WTC11 (cell line): Measurements from ENCODE around the gene MYO18A.

ENCODE experiments used
- CBFB ChIP-seq: sonication (generic); formaldehyde crosslinking; IDR thresholded peaks from 2 replicates; pipeline ENCODE4 v1.8.1; 2022; ENCODE audit warnings: mild to moderate bottlenecking, low read depth, missing genetic modification reagents
- CREM ChIP-seq: sonication (generic); formaldehyde crosslinking; IDR thresholded peaks from 2 replicates; pipeline ENCODE4 v1.8.1; 2022; ENCODE audit warnings: mild to moderate bottlenecking, missing genetic modification reagents, moderate library complexity
- E2F5 ChIP-seq: sonication (generic); formaldehyde crosslinking; IDR thresholded peaks from 2 replicates; pipeline ENCODE4 v1.8.1; 2022; ENCODE audit warnings: mild to moderate bottlenecking, moderate library complexity, missing genetic modification reagents
- ETV6 ChIP-seq: sonication (generic); formaldehyde crosslinking; IDR thresholded peaks from 2 replicates; pipeline ENCODE4 v1.8.1; 2022; ENCODE audit warnings: mild to moderate bottlenecking, missing genetic modification reagents
- GABPB1 ChIP-seq: sonication (generic); formaldehyde crosslinking; IDR thresholded peaks from 2 replicates; pipeline ENCODE4 v1.8.1; 2023; ENCODE audit warnings: mild to moderate bottlenecking, missing genetic modification reagents
- IRF2 ChIP-seq: sonication (generic); formaldehyde crosslinking; IDR thresholded peaks from 2 replicates; pipeline ENCODE4 v1.8.0; 2022; ENCODE audit warnings: low read depth, missing genetic modification reagents, borderline replicate concordance
- JUN ChIP-seq: sonication (generic); formaldehyde crosslinking; IDR thresholded peaks from 2 replicates; pipeline ENCODE4 v1.8.0; 2023; ENCODE audit warnings: mild to moderate bottlenecking, missing genetic modification reagents
- MAX ChIP-seq: sonication (generic); formaldehyde crosslinking; IDR thresholded peaks from 2 replicates; pipeline ENCODE4 v1.8.0; 2022; ENCODE audit warnings: mild to moderate bottlenecking, missing genetic modification reagents
- PREB ChIP-seq: sonication (generic); formaldehyde crosslinking; IDR thresholded peaks from 2 replicates; pipeline ENCODE4 v1.8.1; 2022; ENCODE audit warnings: mild to moderate bottlenecking, missing genetic modification reagents, moderate library complexity, borderline replicate concordance
- SP1 ChIP-seq: sonication (generic); formaldehyde crosslinking; conservative IDR thresholded peaks from 2 replicates; pipeline ENCODE4 v1.8.1; 2022; ENCODE audit warnings: missing genetic modification reagents
- TF ChIP-seq, protein P1 (sequence below): fragments of 200-600 bp; IDR thresholded peaks from 2 replicates; pipeline ENCODE4 v1.8.0; 2022; ENCODE audit warnings: antibody characterized with exemption
- TF ChIP-seq, protein P2 (sequence below): sonication (generic); formaldehyde crosslinking; IDR thresholded peaks from 2 replicates; pipeline ENCODE4 v1.8.1; 2023; ENCODE audit warnings: mild to moderate bottlenecking, moderate library complexity, missing genetic modification reagents
- TF ChIP-seq, protein P3 (sequence below): sonication (generic); formaldehyde crosslinking; conservative IDR thresholded peaks from 2 replicates; pipeline ENCODE4 v1.8.1; 2023; ENCODE audit warnings: mild to moderate bottlenecking, low read depth, missing genetic modification reagents, moderate library complexity

DNA sequence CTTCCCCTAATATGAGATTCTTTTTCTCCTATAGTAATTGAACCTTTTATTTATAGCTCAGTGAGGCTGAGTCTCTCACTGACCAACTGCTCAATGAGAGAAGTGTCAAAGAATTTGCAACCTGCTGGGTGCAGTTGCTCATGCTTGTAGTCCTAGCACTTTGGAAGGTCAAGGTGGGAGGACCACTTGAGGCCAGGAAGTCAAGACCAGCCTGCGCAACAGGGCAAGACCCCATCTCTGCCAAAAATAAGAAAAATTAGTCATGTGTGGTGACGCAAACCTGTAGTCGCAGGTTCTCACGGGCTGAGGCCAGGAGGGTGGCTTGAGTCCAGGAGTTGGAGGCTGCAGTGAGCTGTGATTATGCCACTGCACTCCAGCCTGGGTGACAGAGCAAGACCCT is 35.5 kb upstream of the MYO18A start:
- TF ChIP-seq E2F5 (CRISPR knock-in tag) (no peak), ETV6 (CRISPR knock-in tag) (no peak), PREB (CRISPR knock-in tag) (no peak), SP1 (CRISPR knock-in tag) (no peak), IRF2 (CRISPR knock-in tag) (no peak), MAX (no peak), CREM (CRISPR knock-in tag) (no peak), CBFB (CRISPR knock-in tag) (no peak), GABPB1 (no peak), JUN (no peak)
- TF ChIP-seq, protein P1, sequence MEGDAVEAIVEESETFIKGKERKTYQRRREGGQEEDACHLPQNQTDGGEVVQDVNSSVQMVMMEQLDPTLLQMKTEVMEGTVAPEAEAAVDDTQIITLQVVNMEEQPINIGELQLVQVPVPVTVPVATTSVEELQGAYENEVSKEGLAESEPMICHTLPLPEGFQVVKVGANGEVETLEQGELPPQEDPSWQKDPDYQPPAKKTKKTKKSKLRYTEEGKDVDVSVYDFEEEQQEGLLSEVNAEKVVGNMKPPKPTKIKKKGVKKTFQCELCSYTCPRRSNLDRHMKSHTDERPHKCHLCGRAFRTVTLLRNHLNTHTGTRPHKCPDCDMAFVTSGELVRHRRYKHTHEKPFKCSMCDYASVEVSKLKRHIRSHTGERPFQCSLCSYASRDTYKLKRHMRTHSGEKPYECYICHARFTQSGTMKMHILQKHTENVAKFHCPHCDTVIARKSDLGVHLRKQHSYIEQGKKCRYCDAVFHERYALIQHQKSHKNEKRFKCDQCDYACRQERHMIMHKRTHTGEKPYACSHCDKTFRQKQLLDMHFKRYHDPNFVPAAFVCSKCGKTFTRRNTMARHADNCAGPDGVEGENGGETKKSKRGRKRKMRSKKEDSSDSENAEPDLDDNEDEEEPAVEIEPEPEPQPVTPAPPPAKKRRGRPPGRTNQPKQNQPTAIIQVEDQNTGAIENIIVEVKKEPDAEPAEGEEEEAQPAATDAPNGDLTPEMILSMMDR: no peak
- TF ChIP-seq, protein P2, sequence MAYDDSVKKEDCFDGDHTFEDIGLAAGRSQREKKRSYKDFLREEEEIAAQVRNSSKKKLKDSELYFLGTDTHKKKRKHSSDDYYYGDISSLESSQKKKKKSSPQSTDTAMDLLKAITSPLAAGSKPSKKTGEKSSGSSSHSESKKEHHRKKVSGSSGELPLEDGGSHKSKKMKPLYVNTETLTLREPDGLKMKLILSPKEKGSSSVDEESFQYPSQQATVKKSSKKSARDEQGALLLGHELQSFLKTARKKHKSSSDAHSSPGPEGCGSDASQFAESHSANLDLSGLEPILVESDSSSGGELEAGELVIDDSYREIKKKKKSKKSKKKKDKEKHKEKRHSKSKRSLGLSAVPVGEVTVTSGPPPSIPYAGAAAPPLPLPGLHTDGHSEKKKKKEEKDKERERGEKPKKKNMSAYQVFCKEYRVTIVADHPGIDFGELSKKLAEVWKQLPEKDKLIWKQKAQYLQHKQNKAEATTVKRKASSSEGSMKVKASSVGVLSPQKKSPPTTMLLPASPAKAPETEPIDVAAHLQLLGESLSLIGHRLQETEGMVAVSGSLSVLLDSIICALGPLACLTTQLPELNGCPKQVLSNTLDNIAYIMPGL (CRISPR knock-in tag): no peak
- TF ChIP-seq, protein P3, sequence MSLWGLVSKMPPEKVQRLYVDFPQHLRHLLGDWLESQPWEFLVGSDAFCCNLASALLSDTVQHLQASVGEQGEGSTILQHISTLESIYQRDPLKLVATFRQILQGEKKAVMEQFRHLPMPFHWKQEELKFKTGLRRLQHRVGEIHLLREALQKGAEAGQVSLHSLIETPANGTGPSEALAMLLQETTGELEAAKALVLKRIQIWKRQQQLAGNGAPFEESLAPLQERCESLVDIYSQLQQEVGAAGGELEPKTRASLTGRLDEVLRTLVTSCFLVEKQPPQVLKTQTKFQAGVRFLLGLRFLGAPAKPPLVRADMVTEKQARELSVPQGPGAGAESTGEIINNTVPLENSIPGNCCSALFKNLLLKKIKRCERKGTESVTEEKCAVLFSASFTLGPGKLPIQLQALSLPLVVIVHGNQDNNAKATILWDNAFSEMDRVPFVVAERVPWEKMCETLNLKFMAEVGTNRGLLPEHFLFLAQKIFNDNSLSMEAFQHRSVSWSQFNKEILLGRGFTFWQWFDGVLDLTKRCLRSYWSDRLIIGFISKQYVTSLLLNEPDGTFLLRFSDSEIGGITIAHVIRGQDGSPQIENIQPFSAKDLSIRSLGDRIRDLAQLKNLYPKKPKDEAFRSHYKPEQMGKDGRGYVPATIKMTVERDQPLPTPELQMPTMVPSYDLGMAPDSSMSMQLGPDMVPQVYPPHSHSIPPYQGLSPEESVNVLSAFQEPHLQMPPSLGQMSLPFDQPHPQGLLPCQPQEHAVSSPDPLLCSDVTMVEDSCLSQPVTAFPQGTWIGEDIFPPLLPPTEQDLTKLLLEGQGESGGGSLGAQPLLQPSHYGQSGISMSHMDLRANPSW (CRISPR knock-in tag): no peak
